H1 (cell line): ENCODE data around the gene MYBPHL. TPM values are rescaled to one million over a fixed set of nuclear protein-coding genes. Genes with fewer than 3 reads are reported as not detected.
A peak's percentile ranks its signal among the peaks of the same experiment; 100 is the strongest.

Source experiments
- CTCF ChIA-PET: fragments of 300-600 bp; sonication (Branson Sonifier 250); formaldehyde crosslinking; loops from one replicate; lab custom pipeline; 2021; ENCODE audit not compliant: partially characterized antibody; lab: Charles Lee
- POLR2A ChIA-PET: fragments of 300-600 bp; sonication (Branson Sonifier 250); formaldehyde crosslinking; loops from one replicate; lab custom pipeline; 2021; ENCODE audit warnings: inconsistent platforms; ENCODE audit not compliant: partially characterized antibody; lab: Charles Lee
- DNase-seq, 2 experiments: peaks; one replicate each; pipeline versions ENCODE4 v3.0.0 to v3.0.0-alpha.2; 2010 to 2022; ENCODE audit warnings: low spot score in 2 of 2, low read depth in 1 of 2, mixed read lengths in 1 of 2
- FAIRE-seq: peaks from 2 replicates; lab custom pipeline; 2011; peaks lifted over from hg19 to GRCh38; lab: Jason Lieb, UNC
- H2AFZ ChIP-seq: 2 replicates; pipeline ENCODE4 v1.8.1; 2012; ENCODE audit warnings: low read length, inconsistent platforms
- H2AK5ac ChIP-seq: 2 replicates; pipeline ENCODE4 v1.6.1; 2013; ENCODE audit warnings: low read depth, low read length
- H2BK120ac ChIP-seq: replicated peaks from 2 replicates; pipeline ENCODE3; 2013; ENCODE audit warnings: low read depth, low read length, inconsistent platforms
- H2BK12ac ChIP-seq: 2 replicates; pipeline ENCODE4 v1.6.1; 2013; ENCODE audit warnings: low read depth, low read length
- H2BK15ac ChIP-seq: 2 replicates; pipeline ENCODE4 v1.6.1; 2013; ENCODE audit warnings: low read length
- H2BK20ac ChIP-seq: 2 replicates; pipeline ENCODE4 v1.6.1; 2013; ENCODE audit warnings: low read length
- H2BK5ac ChIP-seq: 2 replicates; pipeline ENCODE4 v1.6.1; 2013; ENCODE audit warnings: low read depth, low read length
- H3K14ac ChIP-seq: 2 replicates; pipeline ENCODE4 v1.6.1; 2013; ENCODE audit warnings: inconsistent platforms; ENCODE audit not compliant: insufficient read length
- H3K18ac ChIP-seq: 2 replicates; pipeline ENCODE4 v1.6.1; 2013; ENCODE audit warnings: low read length; ENCODE audit errors: extremely low read depth
- H3K23ac ChIP-seq: 2 replicates; pipeline ENCODE4 v1.6.1; 2013; ENCODE audit warnings: inconsistent platforms; ENCODE audit not compliant: insufficient read length
- H3K23me2 ChIP-seq: 2 replicates; pipeline ENCODE4 v1.6.1; 2013; ENCODE audit warnings: low read depth, low read length
- H3K27ac ChIP-seq: 2 replicates; pipeline ENCODE4 v1.6.1; 2011; ENCODE audit warnings: low read depth, low read length, inconsistent platforms
- H3K27me3 ChIP-seq, 4 experiments: replicated peaks in 1 of 4; 1 replicate in 1 of 4; 2 replicates in 3 of 4; pipeline versions ENCODE4 v1.6.1 to v1.8.1; 2011 to 2013; ENCODE audit warnings: low read length in 3 of 4, mild to moderate bottlenecking in 3 of 4, inconsistent platforms in 2 of 4, mixed read lengths in 2 of 4, moderate library complexity in 1 of 4; ENCODE audit not compliant: control insufficient read depth in 3 of 4, insufficient read depth in 3 of 4; ENCODE audit errors: extremely low read depth in 1 of 4
- H3K36me3 ChIP-seq, 4 experiments: 2 replicates each; pipeline versions ENCODE4 v1.6.1 to v1.8.1; 2011 to 2013; ENCODE audit warnings: mild to moderate bottlenecking in 4 of 4, low read length in 3 of 4, moderate library complexity in 2 of 4, control low read depth in 1 of 4, inconsistent platforms in 1 of 4; ENCODE audit not compliant: insufficient read depth in 4 of 4, control insufficient read depth in 2 of 4
- H3K4ac ChIP-seq: replicated peaks from 2 replicates; pipeline ENCODE3; 2013; ENCODE audit warnings: low read length, low read depth, mixed read lengths, inconsistent platforms; ENCODE audit not compliant: insufficient read length
- H3K4me1 ChIP-seq, 4 experiments: replicated peaks in 1 of 4; 1 replicate in 1 of 4; 2 replicates in 3 of 4; pipeline versions ENCODE4 v1.6.1 to v1.8.1; 2011 to 2013; ENCODE audit warnings: low read length in 3 of 4, inconsistent platforms in 2 of 4, mixed read lengths in 1 of 4; ENCODE audit not compliant: insufficient read depth in 4 of 4, control insufficient read depth in 3 of 4
- H3K4me2 ChIP-seq, 2 experiments: 2 replicates each; pipeline versions ENCODE4 v1.6.1 to v1.8.1; 2011 to 2013; ENCODE audit warnings: low read depth in 2 of 2, low read length in 2 of 2, control low read depth in 1 of 2, inconsistent platforms in 1 of 2, mild to moderate bottlenecking in 1 of 2; ENCODE audit not compliant: insufficient read depth in 1 of 2
- H3K4me3 ChIP-seq, 4 experiments: fragments of 200-600, 300-600 bp in 1 of 4; sonication (generic), shearing (Covaris generic), sonication (Bioruptor Twin) in 1 of 4; 2 replicates each; pipeline versions ENCODE4 v1.5.1 to v1.8.1; 2011 to 2016; ENCODE audit warnings: low read length in 4 of 4, low read depth in 3 of 4, control low read depth in 2 of 4, inconsistent platforms in 2 of 4, mild to moderate bottlenecking in 2 of 4, mixed read lengths in 1 of 4, moderate library complexity in 1 of 4; ENCODE audit not compliant: insufficient read depth in 2 of 4; ENCODE audit errors: extremely low read depth in 1 of 4
- H3K56ac ChIP-seq: replicated peaks from 2 replicates; pipeline ENCODE3; 2013; ENCODE audit warnings: low read depth, mild to moderate bottlenecking, mixed read lengths, low read length, inconsistent platforms; ENCODE audit not compliant: insufficient read length
- H3K79me1 ChIP-seq: 2 replicates; pipeline ENCODE4 v1.6.1; 2013; ENCODE audit warnings: low read depth, low read length, control low read depth
- H3K79me2 ChIP-seq, 2 experiments: 2 replicates each; pipeline versions ENCODE4 v1.6.1 to v1.8.1; 2012 to 2013; ENCODE audit warnings: low read length in 2 of 2, mild to moderate bottlenecking in 2 of 2, inconsistent platforms in 1 of 2; ENCODE audit not compliant: insufficient read depth in 2 of 2, control insufficient read depth in 1 of 2
- H3K9ac ChIP-seq, 4 experiments: replicated peaks in 1 of 4; 1 replicate in 1 of 4; 2 replicates in 3 of 4; pipeline versions ENCODE4 v1.6.1 to v1.8.1; 2011 to 2013; ENCODE audit warnings: low read depth in 3 of 4, low read length in 3 of 4, control low read depth in 2 of 4, mild to moderate bottlenecking in 2 of 4, moderate library complexity in 2 of 4, inconsistent platforms in 1 of 4; ENCODE audit errors: extremely low read depth in 1 of 4
- H3K9me3 ChIP-seq, 2 experiments: 2 replicates each; pipeline versions ENCODE4 v1.6.1 to v1.8.1; 2012 to 2013; ENCODE audit warnings: mild to moderate bottlenecking in 2 of 2, moderate library complexity in 2 of 2, control low read depth in 1 of 2, inconsistent platforms in 1 of 2, low read depth in 1 of 2, low read length in 1 of 2, mixed read lengths in 1 of 2; ENCODE audit not compliant: insufficient read depth in 2 of 2
- H4K20me1 ChIP-seq, 2 experiments: replicated peaks in 1 of 2; 2 replicates each; pipeline versions ENCODE3 to v1.8.1; 2011 to 2013; ENCODE audit warnings: inconsistent platforms in 2 of 2, low read length in 2 of 2, mild to moderate bottlenecking in 1 of 2; ENCODE audit not compliant: insufficient read depth in 2 of 2, control insufficient read depth in 1 of 2
- H4K5ac ChIP-seq: 2 replicates; pipeline ENCODE4 v1.6.1; 2013; ENCODE audit warnings: low read length, low read depth, mixed read lengths, inconsistent platforms; ENCODE audit not compliant: insufficient read length
- H4K8ac ChIP-seq: 2 replicates; pipeline ENCODE4 v1.8.0; 2013; ENCODE audit warnings: mild to moderate bottlenecking, moderate library complexity, low read length, inconsistent platforms; ENCODE audit not compliant: insufficient read depth; ENCODE audit errors: extremely low read depth
- H4K91ac ChIP-seq: replicated peaks from 2 replicates; pipeline ENCODE3; 2013; ENCODE audit warnings: low read length, mixed read lengths, inconsistent platforms; ENCODE audit not compliant: insufficient read length
- CEBPB ChIP-seq: IDR thresholded peaks from 2 replicates; pipeline ENCODE4 v1.6.1; 2012; ENCODE audit warnings: low read depth, low read length
- EGR1 ChIP-seq: IDR thresholded peaks from 2 replicates; pipeline ENCODE4 v1.6.1; 2011; ENCODE audit warnings: low read depth, low read length, borderline replicate concordance
- WGBS, 2 experiments: shearing (Covaris generic) in 1 of 2; methylation state at CpG; one replicate each; pipeline versions ENCODE4 v1.1.6 to v1.1.7; 2013 to 2015; ENCODE audit warnings: low lambda C conversion rate in 2 of 2, mixed read lengths in 2 of 2, inconsistent platforms in 1 of 2, low coverage in 1 of 2, missing lambda C conversion rate in 1 of 2; ENCODE audit not compliant: insufficient replicate concordance in 2 of 2, insufficient coverage in 1 of 2, insufficient read length in 1 of 2; ENCODE audit errors: extremely low coverage in 1 of 2, missing lambda C conversion rate in 1 of 2; 5-methylcytosine and 5-hydroxymethylcytosine counted together
- polyA plus RNA-seq, 7 experiments: library from polyadenylated mRNA; depleted of rRNA in 3 of 7; stranded (reverse) in 5 of 7; unstranded in 2 of 7; fragments of >200 nt in 5 of 7; fragments of 200-250 nt in 2 of 7; gene quantifications; 1 replicate in 5 of 7; 2 replicates in 1 of 7; 4 replicates in 1 of 7; pipeline versions ENCODE4 v1.2.1 to v1.2.3, GENCODE V29; 2011 to 2013; ENCODE audit warnings: missing spikeins in 2 of 7, mixed read lengths in 2 of 7
- total RNA-seq: library from RNA; stranded (reverse); fragmentation: NEBNext Ultra II Directional; extraction: Animal tissue kit (Norgen Biotek cat#: 25700); gene quantifications from 2 replicates; pipeline ENCODE4 v1.2.1, GENCODE V29; 2021
- TF ChIP-seq, protein P1 (sequence below): IDR thresholded peaks from 2 replicates; pipeline ENCODE4 v1.6.1; 2012; ENCODE audit warnings: inconsistent platforms
- TF ChIP-seq, protein P2 (sequence below): IDR thresholded peaks from 2 replicates; pipeline ENCODE4 v1.6.1; 2012; ENCODE audit warnings: inconsistent platforms
- TF ChIP-seq, protein P3 (sequence below): IDR thresholded peaks from 2 replicates; pipeline ENCODE4 v1.6.1; 2011; ENCODE audit warnings: low read depth, mild to moderate bottlenecking, low read length; ENCODE audit not compliant: insufficient read depth

Gene MYBPHL
- total and polyA plus RNA-seq, 2 of the 8 experiments (the other 6 are each of a cell fraction or from before 2014, with no cell fraction given), result 0.24 to 0.30 TPM

DNA sequence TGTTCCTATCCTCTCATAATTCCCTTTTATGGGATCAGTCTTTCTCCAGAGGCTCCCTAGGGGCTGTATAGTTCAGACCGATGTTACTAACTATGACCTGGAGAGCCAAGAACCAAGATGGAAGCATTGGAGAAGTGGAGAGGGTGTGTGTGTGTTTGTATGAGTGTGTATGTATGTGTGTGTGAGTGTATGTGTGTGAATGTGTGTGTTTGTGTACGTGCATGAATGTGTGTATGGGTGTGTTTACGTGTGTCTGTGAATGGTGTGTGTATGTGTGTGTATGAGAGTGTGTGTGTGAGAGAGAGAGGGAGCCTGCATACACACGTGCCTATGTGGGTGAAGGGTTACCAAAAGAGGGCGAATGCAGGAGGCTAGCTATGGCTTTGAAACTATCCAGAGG, 4.9 kb downstream of the MYBPHL start:
- no peaks in the 10 kb centered on the region for H3K36me3 ChIP-seq
- no peak overlapping the region for H3K27ac ChIP-seq
- H2BK5ac ChIP-seq, result no peak overlapping the region
- H3K79me2 ChIP-seq, result no peaks in the 10 kb centered on the region
- CTCF ChIA-PET, result interaction anchor here (1.0 to 1.2 kb wide), 3 partner anchors 16 to 33 kb away, joined by 3 read pairs; no protein-coding TSS in a partner anchor
- FAIRE-seq (no peak), DNase-seq (no peak)
- H3K56ac ChIP-seq, result peak overlapping the region; percentile 67
- H2AFZ ChIP-seq, result no peak overlapping the region
- H3K27me3 ChIP-seq, result no peaks in the 10 kb centered on the region; a peak in 1 of 7 replicates
- TF ChIP-seq EGR1 (no peak), CEBPB (no peak)
- TF ChIP-seq, protein P1, sequence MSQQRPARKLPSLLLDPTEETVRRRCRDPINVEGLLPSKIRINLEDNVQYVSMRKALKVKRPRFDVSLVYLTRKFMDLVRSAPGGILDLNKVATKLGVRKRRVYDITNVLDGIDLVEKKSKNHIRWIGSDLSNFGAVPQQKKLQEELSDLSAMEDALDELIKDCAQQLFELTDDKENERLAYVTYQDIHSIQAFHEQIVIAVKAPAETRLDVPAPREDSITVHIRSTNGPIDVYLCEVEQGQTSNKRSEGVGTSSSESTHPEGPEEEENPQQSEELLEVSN, result no peak
- TF ChIP-seq, protein P2, sequence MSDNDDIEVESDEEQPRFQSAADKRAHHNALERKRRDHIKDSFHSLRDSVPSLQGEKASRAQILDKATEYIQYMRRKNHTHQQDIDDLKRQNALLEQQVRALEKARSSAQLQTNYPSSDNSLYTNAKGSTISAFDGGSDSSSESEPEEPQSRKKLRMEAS, result no peak
- TF ChIP-seq, protein P3, sequence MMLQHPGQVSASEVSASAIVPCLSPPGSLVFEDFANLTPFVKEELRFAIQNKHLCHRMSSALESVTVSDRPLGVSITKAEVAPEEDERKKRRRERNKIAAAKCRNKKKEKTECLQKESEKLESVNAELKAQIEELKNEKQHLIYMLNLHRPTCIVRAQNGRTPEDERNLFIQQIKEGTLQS, result no peak
- H3K9ac ChIP-seq, result no peak overlapping the region
- no peak overlapping the region for H2BK120ac ChIP-seq
- H3K9me3 ChIP-seq, result no peaks in the 10 kb centered on the region
- H2AK5ac ChIP-seq, result peak overlapping the region; percentile 96
- no peak overlapping the region for H4K91ac ChIP-seq
- H3K4me3 ChIP-seq, result no peak overlapping the region
- H2BK20ac ChIP-seq, result no peak overlapping the region
- H3K4me1 ChIP-seq, result peaks cover 0 to 7% (median 0%) of the 10 kb centered on the region in 4 experiments; a peak in 1 of 7 replicates
- no peak overlapping the region for H3K4ac ChIP-seq
- no peak overlapping the region for H4K5ac ChIP-seq
- H3K23ac ChIP-seq, result no peak overlapping the region
- H2BK12ac ChIP-seq, result 0 out of 2 replicates have a peak overlapping the region, but pooled peaks have one; percentile 23
- no peak overlapping the region for H3K18ac ChIP-seq
- no peak overlapping the region for H3K4me2 ChIP-seq
- H3K14ac ChIP-seq, result no peak overlapping the region
- H3K23me2 ChIP-seq, result peaks cover 3% of the 10 kb centered on the region; the same call in 1 of the 2 replicates
- peak overlapping the region; percentile 90; the same call in 1 of the 2 replicates for H2BK15ac ChIP-seq
- no peak overlapping the region for H4K8ac ChIP-seq
- POLR2A ChIA-PET, result no interaction called here
- no peaks in the 10 kb centered on the region for H3K79me1 ChIP-seq
- WGBS, 2 experiments, result 93% methylated on average over 5 of the region's 5 CpGs; no CpG with 5 or more reads in 1 of the 2 experiments
- peaks cover 0 to 2% of the 10 kb centered on the region in 2 experiments for H4K20me1 ChIP-seq
